ENCODE results near the gene PRR29.

Gene PRR29

DNA sequence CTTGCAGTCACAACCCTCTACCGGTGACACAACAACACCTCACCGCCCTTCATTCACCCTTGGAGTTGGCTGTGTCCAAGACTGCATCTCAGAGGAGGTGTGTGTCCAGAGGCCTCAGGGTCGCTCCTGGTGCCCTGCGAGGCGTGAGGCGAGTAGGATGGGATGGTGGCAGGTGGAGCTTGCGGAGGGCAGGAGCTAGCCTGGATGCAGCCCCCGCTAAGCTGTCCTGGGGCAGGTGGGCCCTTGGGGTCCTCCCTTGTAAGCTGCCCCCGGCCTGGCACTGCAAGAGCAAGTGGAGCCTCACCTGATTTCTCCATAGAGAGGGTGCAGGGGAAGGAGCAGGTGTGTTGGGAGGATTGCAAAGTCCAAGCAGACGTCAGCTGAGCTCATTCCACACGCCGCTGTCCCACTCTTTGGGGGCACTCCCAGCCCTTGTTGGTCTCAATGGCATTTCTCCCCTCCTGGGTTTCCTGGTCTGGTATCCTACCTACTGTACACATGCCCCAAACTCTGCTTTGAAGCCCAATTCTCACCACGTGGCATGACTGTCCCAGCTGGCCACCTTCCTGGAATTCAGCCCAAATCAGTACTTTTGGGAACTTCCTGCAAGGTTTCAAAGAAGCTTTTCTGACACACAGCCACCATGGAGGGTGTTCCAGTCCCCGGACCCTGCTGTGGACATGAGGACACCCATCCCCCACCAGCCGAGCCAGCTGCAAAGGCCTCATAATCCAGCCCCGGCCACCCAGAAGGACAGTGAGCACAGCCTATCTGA is 40.4 kb downstream of the PRR29 start:
- DNase-seq (ENCODE audit: extremely low spot score): no peak
- ChIA-PET CTCF (interaction anchor here (1.3 to 3.7 kb wide), 5 partner anchors 10 to 95 kb away, joined by 3 to 19 read pairs (median 9); no protein-coding TSS in a partner anchor), POLR2A (interaction anchor here (0.6 kb wide), 1 partner anchor 92 kb away, joined by 4 read pairs; no protein-coding TSS in a partner anchor)
- TF ChIP-seq, protein P1, sequence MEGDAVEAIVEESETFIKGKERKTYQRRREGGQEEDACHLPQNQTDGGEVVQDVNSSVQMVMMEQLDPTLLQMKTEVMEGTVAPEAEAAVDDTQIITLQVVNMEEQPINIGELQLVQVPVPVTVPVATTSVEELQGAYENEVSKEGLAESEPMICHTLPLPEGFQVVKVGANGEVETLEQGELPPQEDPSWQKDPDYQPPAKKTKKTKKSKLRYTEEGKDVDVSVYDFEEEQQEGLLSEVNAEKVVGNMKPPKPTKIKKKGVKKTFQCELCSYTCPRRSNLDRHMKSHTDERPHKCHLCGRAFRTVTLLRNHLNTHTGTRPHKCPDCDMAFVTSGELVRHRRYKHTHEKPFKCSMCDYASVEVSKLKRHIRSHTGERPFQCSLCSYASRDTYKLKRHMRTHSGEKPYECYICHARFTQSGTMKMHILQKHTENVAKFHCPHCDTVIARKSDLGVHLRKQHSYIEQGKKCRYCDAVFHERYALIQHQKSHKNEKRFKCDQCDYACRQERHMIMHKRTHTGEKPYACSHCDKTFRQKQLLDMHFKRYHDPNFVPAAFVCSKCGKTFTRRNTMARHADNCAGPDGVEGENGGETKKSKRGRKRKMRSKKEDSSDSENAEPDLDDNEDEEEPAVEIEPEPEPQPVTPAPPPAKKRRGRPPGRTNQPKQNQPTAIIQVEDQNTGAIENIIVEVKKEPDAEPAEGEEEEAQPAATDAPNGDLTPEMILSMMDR (IDR thresholded peaks at IDR 0.05; ENCODE audit: control extremely low read depth, extremely low read depth, low read depth, missing control alignments): no peak

DNA sequence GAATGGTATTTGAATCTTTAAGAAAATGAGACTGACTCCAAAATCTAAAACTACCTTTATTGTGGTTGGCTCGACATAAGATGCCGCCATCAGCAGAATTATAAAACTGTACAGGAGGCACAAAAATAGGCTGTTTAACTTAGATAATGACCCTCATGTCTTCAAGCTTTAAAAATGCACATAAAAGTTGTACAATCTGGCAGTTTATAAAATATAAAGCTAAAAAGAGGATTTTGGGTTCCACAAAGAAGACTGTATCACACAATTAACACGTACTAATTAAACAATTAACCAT is 40.9 kb downstream of the PRR29 start:
- TF ChIP-seq, protein P1 (IDR thresholded peaks at IDR 0.05; ENCODE audit: control extremely low read depth, extremely low read depth, low read depth, missing control alignments): no peak
- no peak for DNase-seq (ENCODE audit: extremely low spot score)
- CTCF ChIA-PET: interaction anchor here (1.3 to 3.7 kb wide), 5 partner anchors 11 to 95 kb away, joined by 3 to 19 read pairs (median 9); no protein-coding TSS in a partner anchor
- POLR2A ChIA-PET: interaction anchor here (0.6 kb wide), 1 partner anchor 92 kb away, joined by 4 read pairs; no protein-coding TSS in a partner anchor

DNA sequence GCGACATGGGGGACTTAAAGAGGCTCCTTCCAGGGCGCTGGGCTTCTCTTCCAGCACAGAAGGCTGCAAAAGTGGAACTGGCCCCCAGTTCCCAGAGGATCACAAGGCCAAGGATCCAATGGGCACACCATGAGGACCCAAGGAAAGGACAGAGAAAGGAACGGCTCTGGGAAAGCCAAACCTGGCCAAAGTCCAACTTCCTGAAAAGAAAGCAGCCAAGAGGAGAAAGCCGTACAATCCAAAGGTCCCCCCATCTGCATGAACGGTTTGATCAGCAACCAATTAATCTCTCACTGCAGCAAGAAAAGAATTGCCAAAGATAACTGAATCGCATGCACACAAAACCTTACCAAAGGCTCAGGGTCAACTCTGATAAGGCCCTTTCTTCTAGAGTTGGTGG is 42.1 kb downstream of the PRR29 start:
- DNase-seq (ENCODE audit: extremely low spot score): no peak
- TF ChIP-seq, protein P1 (IDR thresholded peaks at IDR 0.05; ENCODE audit: control extremely low read depth, extremely low read depth, low read depth, missing control alignments): no peak
- ChIA-PET POLR2A (no interaction called here), CTCF (interaction anchor here (1.3 to 11.3 kb wide), 2 partner anchors 10 to 12 kb away, joined by 4 to 169 read pairs; no protein-coding TSS in a partner anchor)

DNA sequence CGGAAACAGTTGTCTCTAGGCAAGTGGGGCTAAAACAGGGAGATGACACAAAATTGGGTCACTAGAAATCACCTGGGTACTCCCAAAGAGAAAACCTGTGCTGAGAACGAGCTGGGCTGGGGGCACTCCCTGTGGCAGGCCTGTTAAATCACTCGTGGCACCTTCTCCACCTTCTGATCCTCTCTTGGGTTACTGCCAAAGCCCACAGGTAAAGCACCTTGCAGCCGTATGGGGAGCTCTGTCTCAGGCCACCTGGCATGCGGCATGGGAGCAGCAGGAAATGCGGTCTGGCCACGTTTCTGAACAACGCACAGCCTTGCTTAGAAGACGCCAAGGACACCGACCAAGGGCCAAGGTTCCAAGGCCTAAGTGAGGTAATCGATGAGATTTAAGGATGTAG is 43.8 kb downstream of the PRR29 start:
- ChIA-PET CTCF (interaction anchor here (0.7 to 11.3 kb wide), 8 partner anchors 14 to 130 kb away, joined by 3 to 169 read pairs (median 5); partner anchors contain the start of genes ERN1 and ICAM2), POLR2A (interaction anchor here (1.9 kb wide), 1 partner anchor 104 kb away, joined by 8 read pairs; no protein-coding TSS in a partner anchor)
- no peak for DNase-seq (ENCODE audit: extremely low spot score)
- TF ChIP-seq, protein P1 (IDR thresholded peaks at IDR 0.05; ENCODE audit: control extremely low read depth, extremely low read depth, low read depth, missing control alignments): no peak

DNA sequence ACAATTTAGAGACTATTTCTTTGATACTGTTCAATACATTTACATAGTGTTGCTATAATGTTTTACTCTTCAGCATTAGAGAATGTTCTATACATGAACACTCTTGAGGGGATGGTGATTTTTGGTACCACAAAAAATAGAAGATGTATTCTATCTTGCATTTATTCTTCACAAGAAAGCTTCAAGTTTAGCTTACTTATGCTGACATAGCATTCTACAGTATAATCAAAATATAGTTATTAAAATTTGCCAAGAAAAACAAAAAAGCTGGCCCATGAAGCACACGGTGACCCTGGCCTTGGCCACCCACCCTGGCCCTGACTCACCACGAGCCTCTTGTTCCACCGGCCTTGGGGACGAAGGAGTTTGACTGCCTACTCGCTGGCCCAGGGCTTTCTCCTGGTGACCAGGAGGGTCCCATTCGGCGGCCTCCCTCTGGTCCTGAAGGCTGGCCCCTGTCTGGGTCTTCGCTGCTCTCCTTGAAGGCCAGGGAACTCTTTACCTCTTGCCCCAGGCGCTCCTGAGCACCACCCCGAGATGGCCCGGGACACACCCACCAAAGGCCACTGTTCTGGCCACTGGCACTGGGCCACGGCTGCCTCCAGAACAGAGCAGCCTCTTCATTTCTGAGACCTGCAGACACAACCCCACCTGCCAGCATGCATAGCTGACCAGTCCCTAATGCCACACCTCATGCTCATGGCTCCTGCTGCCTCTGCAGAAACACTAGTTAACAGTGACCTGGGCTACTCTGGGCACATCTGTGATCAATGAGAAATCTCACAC is 44.7 kb downstream of the PRR29 start:
- ChIA-PET CTCF (interaction anchor here (0.7 to 11.3 kb wide), 9 partner anchors 15 to 123 kb away, joined by 3 to 169 read pairs (median 5); partner anchors contain the start of genes ERN1 and ICAM2), POLR2A (interaction anchor here (1.9 kb wide), 1 partner anchor 103 kb away, joined by 8 read pairs; no protein-coding TSS in a partner anchor)
- no peak for DNase-seq (ENCODE audit: extremely low spot score)
- TF ChIP-seq, protein P1 (IDR thresholded peaks at IDR 0.05; ENCODE audit: control extremely low read depth, extremely low read depth, low read depth, missing control alignments): no peak

DNA sequence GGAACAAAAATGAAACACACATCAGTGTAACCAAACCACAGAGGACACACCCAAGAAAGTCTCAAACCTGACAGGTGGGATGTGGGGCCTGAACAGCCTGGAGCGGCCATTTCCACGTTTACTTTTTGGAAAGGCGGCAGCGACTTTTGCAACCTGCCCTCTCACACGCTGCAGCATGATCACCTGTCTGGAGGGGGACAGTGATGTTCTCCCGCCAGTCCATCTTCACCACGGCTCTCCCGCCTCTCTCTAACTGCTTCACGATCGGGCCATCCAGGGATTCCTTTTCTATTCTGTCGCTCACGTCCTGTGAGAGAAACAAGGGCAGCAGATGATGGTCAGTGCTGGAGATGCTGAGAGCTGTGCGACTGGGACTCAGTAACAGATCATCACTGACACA is 47.0 kb downstream of the PRR29 start:
- DNase-seq (ENCODE audit: extremely low spot score): no peak
- TF ChIP-seq, protein P1 (IDR thresholded peaks at IDR 0.05; ENCODE audit: control extremely low read depth, extremely low read depth, low read depth, missing control alignments): no peak
- ChIA-PET POLR2A (no interaction called here), CTCF (interaction anchor here (0.9 to 11.3 kb wide), 3 partner anchors 17 to 86 kb away, joined by 3 to 169 read pairs (median 17); no protein-coding TSS in a partner anchor)

Measured in GM10248 (cell line).